AG08395 (cell line): Measurements from ENCODE around the gene PCDH19.

Experiments used
- DNase-seq: peaks from one replicate; pipeline ENCODE4 v3.0.0; 2012; ENCODE audit warnings: mixed read lengths, low spot score

Gene PCDH19

GRCh38 chrX:100299559-100299958 lies 110.5 kb downstream of the PCDH19 start:
- DNase-seq = no peak

GRCh38 chrX:100297728-100298127 lies 112.3 kb downstream of the PCDH19 start:
- no peak for DNase-seq

- no peak for DNase-seq
Measured at GRCh38 chrX:100296183-100296753, 113.8 kb downstream of the PCDH19 start.

DNA sequence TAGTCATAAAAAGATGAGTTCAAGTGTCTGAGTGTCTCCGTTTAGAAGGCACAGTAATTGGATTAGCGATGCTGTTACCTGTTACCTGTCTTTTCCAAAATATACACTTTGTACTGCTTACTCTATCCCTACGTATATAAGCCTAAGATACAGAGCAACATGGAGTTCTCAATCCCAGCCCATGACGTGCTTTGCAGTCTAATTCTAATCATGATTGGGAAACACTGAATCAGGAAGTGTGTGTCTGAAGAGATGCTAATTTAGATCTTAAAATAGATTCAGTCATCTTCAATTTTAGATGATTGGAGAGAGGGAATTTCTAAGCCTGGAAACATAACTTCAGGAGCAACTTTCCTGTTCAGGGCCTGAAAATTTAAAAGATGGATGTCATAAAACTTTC lies 115.1 kb downstream of the PCDH19 start:
- no peak for DNase-seq

DNA sequence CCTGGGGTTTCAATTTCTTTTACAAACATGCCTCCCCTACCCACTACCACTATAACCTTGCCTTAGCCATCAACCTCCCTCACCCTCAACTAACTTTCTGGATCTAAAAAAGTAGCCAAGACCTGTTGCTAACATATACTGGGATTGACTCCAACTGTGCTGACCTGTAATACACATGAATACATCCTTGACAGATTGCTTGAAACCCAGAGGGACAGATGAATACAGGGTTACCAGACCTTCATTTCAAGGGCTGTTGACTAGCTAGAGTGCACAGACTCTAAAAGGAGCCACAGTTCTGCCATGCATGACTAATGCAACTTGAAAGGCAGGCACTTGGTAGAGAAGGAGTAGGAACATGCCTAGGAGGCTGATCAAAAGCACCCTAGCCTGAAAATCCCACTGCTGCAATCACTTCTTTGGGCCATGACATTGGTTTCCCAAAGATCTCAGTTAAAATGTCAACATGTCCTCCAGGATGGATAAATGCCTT lies 121.0 kb downstream of the PCDH19 start:
- no peak for DNase-seq

DNA sequence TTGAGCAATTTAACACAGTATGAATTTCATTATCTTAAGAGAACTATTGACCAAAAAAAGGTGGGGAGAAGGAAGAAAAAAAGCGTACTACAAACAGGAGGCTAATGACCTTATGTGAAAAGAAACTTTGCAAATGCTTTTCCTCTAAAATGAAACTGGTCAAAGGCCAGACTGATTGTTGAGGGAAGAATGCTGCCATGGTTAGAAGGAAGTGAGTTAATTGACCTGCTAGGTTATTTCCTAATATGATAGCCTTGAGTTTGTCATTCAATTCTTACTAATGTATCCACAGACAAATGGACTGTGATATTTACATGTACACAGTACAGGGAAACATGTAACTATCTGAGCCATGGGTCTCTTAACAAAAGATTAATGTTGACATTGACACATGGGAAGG lies 132.8 kb downstream of the PCDH19 start:
- DNase-seq = no peak

DNA sequence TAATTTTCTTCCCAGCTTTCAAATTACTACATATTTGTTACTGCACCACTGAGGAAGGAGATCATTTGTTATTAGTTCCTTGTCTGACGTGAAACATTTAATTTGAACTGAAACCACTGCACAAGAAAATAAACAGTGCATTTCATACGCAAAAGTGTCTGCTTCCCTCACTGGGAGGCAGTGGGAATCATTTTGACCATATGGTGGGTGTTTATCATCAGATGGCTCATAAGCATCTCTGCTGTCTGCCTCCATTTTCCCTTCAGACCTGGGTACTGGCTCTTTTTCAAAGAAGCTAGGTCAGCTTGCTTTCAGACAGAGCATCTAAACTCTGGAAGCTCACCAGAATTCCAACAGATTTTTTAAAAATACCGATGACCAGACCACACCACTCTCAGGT lies 135.2 kb downstream of the PCDH19 start:
- no peak for DNase-seq

DNA sequence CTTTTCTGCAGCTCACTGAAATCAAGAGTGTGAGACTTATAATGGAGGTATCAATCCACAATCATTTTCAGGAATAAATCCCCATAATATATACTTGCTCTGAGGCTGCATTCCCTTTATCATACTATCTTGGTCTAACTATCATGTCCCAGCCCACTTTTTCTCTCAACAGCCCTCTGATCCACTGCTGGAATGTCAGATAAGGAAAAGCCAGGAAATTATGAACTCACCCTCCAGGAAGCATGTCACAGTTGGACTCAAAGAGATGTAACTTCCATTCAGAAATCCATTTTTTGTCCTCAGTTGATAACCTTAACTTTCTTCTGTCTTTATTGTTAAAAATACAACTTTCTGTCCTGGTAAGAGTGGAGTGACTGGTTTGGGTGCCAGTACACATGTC lies 144.9 kb downstream of the PCDH19 start:
- DNase-seq = no peak

- DNase-seq = no peak
Measured at GRCh38 chrX:100264200-100264599, 145.9 kb downstream of the PCDH19 start.

DNA sequence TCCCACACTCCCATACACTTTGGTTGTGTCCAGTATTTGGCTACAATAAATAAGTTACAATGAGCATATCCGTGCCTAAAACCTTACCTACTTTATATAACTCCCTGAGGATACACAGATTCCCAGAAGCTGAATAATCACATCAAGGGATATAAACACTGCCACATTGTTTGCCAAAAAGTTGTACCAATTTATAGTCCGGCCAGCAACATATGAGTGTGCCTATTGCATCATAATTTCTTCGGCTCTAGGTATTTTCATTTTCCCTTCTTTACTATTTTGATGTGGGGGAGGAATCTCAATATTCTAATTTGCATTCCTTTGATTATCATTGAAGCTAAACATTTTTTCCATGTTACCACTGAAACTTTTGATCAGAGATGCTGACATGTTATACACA lies 146.4 kb downstream of the PCDH19 start:
- no peak for DNase-seq

GRCh38 chrX:100248885-100249493 lies 161.1 kb downstream of the PCDH19 start:
- DNase-seq = no peak

DNA sequence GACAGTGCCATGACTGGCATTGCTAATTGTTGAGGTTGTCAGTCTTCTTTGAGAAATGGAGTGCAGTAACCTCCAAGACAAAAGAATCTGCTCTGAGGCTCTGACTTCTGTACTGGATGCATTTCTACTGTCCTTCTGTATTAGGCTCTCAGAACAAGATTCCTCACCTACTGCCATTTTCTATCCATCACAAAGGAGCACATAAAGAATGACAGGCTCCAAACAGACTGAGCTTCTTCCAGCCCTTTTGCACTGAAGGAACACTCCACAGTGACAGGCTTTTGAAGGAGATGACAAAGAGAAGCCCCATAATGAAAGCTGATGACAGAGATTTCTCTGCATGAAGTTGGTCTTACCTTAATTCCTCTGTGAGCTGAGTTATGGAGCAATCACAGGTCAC lies 162.2 kb downstream of the PCDH19 start:
- DNase-seq = no peak

- no peak for DNase-seq
Measured at GRCh38 chrX:100244681-100245080, 165.4 kb downstream of the PCDH19 start.
